ENCODE results near the gene PLEKHG4B. TPM values are rescaled to one million over a fixed set of nuclear protein-coding genes. Genes with fewer than 3 reads are reported as not detected.

PLEKHG4B gene
- polyA plus RNA-seq, 1 donor from 2014 or later = 0.78 TPM

DNA sequence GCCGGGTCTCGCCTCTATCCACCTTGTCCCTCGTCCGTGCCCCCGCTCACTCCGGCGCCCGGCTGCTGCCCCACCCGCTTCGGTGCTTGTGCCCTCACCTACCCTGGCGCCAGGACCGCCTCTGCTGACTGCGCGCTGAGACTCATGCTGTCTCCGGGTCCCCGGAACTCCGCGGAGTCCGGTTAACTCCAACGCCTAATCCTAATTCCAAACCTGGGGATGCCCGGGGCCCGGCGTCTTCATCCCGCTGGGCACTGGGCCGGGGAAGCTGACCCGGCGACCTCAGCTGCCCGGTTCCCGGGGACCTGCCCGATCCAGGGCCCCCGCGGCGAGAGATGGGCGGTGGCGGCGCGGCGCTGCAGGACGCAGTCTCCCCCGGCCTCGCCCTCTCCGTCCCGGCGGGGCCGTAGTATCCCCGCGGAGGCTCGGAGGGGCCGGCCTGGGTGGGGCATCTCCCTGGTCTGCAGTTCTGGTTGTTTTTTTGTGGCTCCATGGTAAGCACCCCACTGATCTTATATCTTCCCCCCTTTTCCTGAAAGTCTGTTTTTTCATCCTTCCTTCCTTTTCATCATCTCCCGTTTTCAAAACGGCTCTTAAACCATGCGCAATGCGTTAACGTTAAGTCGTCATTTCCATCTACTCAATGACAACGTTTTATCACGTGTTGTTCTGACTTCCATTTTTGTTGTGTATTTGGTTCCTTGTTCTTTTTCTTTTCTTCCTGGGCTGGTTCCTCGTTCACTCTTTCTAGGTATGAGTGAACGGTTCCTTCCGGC lies 41.1 kb upstream of the PLEKHG4B start:
- Histone ChIP-seq H3K27ac (ENCODE audit: low read length) (no peak overlapping the region), H4K20me1 (ENCODE audit: insufficient read depth) (no peaks in the 10 kb centered on the region), H3K9me2 (ENCODE audit: insufficient read depth, low read length) (no peaks in the 10 kb centered on the region), H3K9ac (ENCODE audit: low read length) (no peak overlapping the region), H2AFZ (ENCODE audit: low read depth, low read length) (no peak overlapping the region), H3K79me2 (replicated peaks; ENCODE audit: insufficient read depth, low read length) (no peaks in the 10 kb centered on the region), H3K4me2 (ENCODE audit: low read length) (no peak overlapping the region), H3K9me3 (ENCODE audit: low read length) (peaks cover 3% of the 10 kb centered on the region), H3K4me3 (ENCODE audit: low read length) (peak overlapping the region; percentile 59), H3F3A (ENCODE audit: insufficient read depth, low read length, poor library complexity, severe bottlenecking) (no peaks in the 10 kb centered on the region), H3K27me3 (ENCODE audit: insufficient read depth, low read depth, low read length) (peaks cover 67% of the 10 kb centered on the region), H3K36me3 (ENCODE audit: insufficient read depth, low read length) (no peaks in the 10 kb centered on the region)
- no peak for TF ChIP-seq EP300 (conservative IDR thresholded peaks at IDR 0.05; ENCODE audit: poor library complexity, severe bottlenecking)

GRCh38 chr5:51500-51823 lies 40.5 kb upstream of the PLEKHG4B start:
- no peak for TF ChIP-seq SMC3 (conservative IDR thresholded peaks at IDR 0.05; ENCODE audit: poor library complexity)
- no peak for TF ChIP-seq CTCF (IDR thresholded peaks at IDR 0.05; ENCODE audit: poor library complexity, severe bottlenecking)
- no peak for TF ChIP-seq EP300 (conservative IDR thresholded peaks at IDR 0.05; ENCODE audit: poor library complexity, severe bottlenecking)
- TF ChIP-seq RAD21 (conservative IDR thresholded peaks at IDR 0.05) = no peak
- TF ChIP-seq POLR2AphosphoS5 (IDR thresholded peaks at IDR 0.05) = no peak
- no peak for TF ChIP-seq MXI1 (conservative IDR thresholded peaks at IDR 0.05; ENCODE audit: poor library complexity, severe bottlenecking)
- TF ChIP-seq REST (IDR thresholded peaks at IDR 0.05; ENCODE audit: borderline replicate concordance) = no peak
- no peak for TF ChIP-seq EZH2 (IDR thresholded peaks at IDR 0.05; ENCODE audit: borderline replicate concordance, insufficient read depth, low read length, poor library complexity, severe bottlenecking)
- no peak for TF ChIP-seq TAF1 (IDR thresholded peaks at IDR 0.05; ENCODE audit: low read depth)
- Histone ChIP-seq H3K36me3 (ENCODE audit: insufficient read depth, low read length) (no peaks in the 10 kb centered on the region), H3K9me2 (ENCODE audit: insufficient read depth, low read length) (no peaks in the 10 kb centered on the region), H4K20me1 (ENCODE audit: insufficient read depth) (no peaks in the 10 kb centered on the region), H2AFZ (ENCODE audit: low read depth, low read length) (no peak overlapping the region), H3K9me3 (ENCODE audit: low read length) (peaks cover 3% of the 10 kb centered on the region), H3K27ac (ENCODE audit: low read length) (no peak overlapping the region), H3K27me3 (ENCODE audit: insufficient read depth, low read depth, low read length) (peaks cover 64% of the 10 kb centered on the region), H3K4me3 (ENCODE audit: low read length) (peak overlapping the region; percentile 59), H3K79me2 (replicated peaks; ENCODE audit: insufficient read depth, low read length) (no peaks in the 10 kb centered on the region), H3K9ac (ENCODE audit: low read length) (no peak overlapping the region), H3F3A (ENCODE audit: insufficient read depth, low read length, poor library complexity, severe bottlenecking) (no peaks in the 10 kb centered on the region), H3K4me2 (ENCODE audit: low read length) (no peak overlapping the region)
